ENCODE measurements around the gene THAP5. TPM values are rescaled to one million over a fixed set of nuclear protein-coding genes. Genes with fewer than 3 reads are reported as not detected.

The THAP5 gene
- polyA plus RNA-seq, 1 donor (not counting 4 experiments of a cell fraction or from before 2014, with no cell fraction given): 9.2 TPM

- Histone ChIP-seq H3K27ac (ENCODE audit: control insufficient read depth, insufficient read depth, low read length) (no peak overlapping the region), H3K9me1 (ENCODE audit: control insufficient read depth, extremely low read depth, insufficient read depth, low read length) (no peaks in the 10 kb centered on the region), H3K4me3 (ENCODE audit: control insufficient read depth in 2 of 3, extremely low read depth in 1 of 3, insufficient read depth in 2 of 3, low read depth in 1 of 3, low read length in 3 of 3) (no peak overlapping the region), H3K36me3 (ENCODE audit: control insufficient read depth in 2 of 2, extremely low read depth in 1 of 2, insufficient read depth in 2 of 2, low read length in 2 of 2) (no peaks in the 10 kb centered on the region), H2AFZ (ENCODE audit: control insufficient read depth, low read length) (no peak overlapping the region), H3K4me1 (ENCODE audit: control insufficient read depth, extremely low read depth, insufficient read depth, low read length) (no peaks in the 10 kb centered on the region), H4K20me1 (ENCODE audit: control insufficient read depth, extremely low read depth, insufficient read depth, low read length) (no peaks in the 10 kb centered on the region), H3K27me3 (ENCODE audit: control insufficient read depth, extremely low read depth, insufficient read depth, low read length) (no peaks in the 10 kb centered on the region), H3K9me3 (ENCODE audit: control insufficient read depth, low read depth, low read length) (no peaks in the 10 kb centered on the region), H3K79me2 (ENCODE audit: control insufficient read depth, insufficient read depth, low read length) (no peaks in the 10 kb centered on the region), H3K4me2 (ENCODE audit: control insufficient read depth, extremely low read depth, insufficient read depth, low read depth, low read length) (no peak overlapping the region), H3K9ac (ENCODE audit: control insufficient read depth, extremely low read depth, insufficient read depth, low read length) (no peak overlapping the region)
- DNase-seq (ENCODE audit: low read depth, low spot score) (no peak), FAIRE-seq (no peak)
- dilution Hi-C loops (cut with MboI; ENCODE audit: extremely low pct_ligation_motif_present, low sequenced_read_pairs): no loop called here
- TF ChIP-seq CTCF (optimal IDR thresholded peaks at IDR 0.05 in 1 of 3, IDR thresholded peaks at IDR 0.05 in 1 of 3, conservative IDR thresholded peaks at IDR 0.05 in 1 of 3; ENCODE audit: extremely low read depth in 1 of 3, insufficient read depth in 2 of 3, low read length in 3 of 3) (no peak), EZH2 (IDR thresholded peaks at IDR 0.05; ENCODE audit: low read length) (no peak)
Measured at GRCh38 chr7:108614896-108615295, 45.4 kb upstream of the THAP5 start.

DNA sequence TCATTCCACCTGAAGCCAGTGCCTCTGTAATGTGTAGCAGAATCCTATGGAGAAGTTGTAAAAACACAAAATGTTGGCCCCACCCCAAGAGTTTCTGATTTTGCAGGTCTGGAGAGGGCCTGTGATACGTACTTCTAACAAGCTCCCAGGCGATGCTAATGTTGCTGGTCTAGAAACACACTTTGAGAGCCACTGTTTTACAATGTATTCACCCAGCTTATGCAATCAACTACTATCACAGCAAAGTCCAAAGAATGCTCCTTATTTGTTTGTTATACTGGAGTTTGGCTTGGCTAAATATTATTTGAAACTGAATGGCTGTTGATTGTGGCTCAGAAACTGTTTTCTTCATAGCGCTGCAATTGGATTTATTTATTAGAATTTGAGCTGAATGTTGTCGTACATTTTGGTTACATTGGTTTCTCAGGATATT lies 44.5 kb upstream of the THAP5 start:
- Histone ChIP-seq H3K4me3 (ENCODE audit: control insufficient read depth in 2 of 3, extremely low read depth in 1 of 3, insufficient read depth in 2 of 3, low read depth in 1 of 3, low read length in 3 of 3) (no peak overlapping the region), H2AFZ (ENCODE audit: control insufficient read depth, low read length) (no peak overlapping the region), H3K4me1 (ENCODE audit: control insufficient read depth, extremely low read depth, insufficient read depth, low read length) (no peaks in the 10 kb centered on the region), H3K9me3 (ENCODE audit: control insufficient read depth, low read depth, low read length) (no peaks in the 10 kb centered on the region), H3K9me1 (ENCODE audit: control insufficient read depth, extremely low read depth, insufficient read depth, low read length) (no peaks in the 10 kb centered on the region), H3K79me2 (ENCODE audit: control insufficient read depth, insufficient read depth, low read length) (no peaks in the 10 kb centered on the region), H3K27me3 (ENCODE audit: control insufficient read depth, extremely low read depth, insufficient read depth, low read length) (no peaks in the 10 kb centered on the region), H3K36me3 (ENCODE audit: control insufficient read depth in 2 of 2, extremely low read depth in 1 of 2, insufficient read depth in 2 of 2, low read length in 2 of 2) (no peaks in the 10 kb centered on the region), H3K4me2 (ENCODE audit: control insufficient read depth, extremely low read depth, insufficient read depth, low read depth, low read length) (no peak overlapping the region), H3K27ac (ENCODE audit: control insufficient read depth, insufficient read depth, low read length) (no peak overlapping the region), H4K20me1 (ENCODE audit: control insufficient read depth, extremely low read depth, insufficient read depth, low read length) (no peaks in the 10 kb centered on the region), H3K9ac (ENCODE audit: control insufficient read depth, extremely low read depth, insufficient read depth, low read length) (no peak overlapping the region)
- no peak for DNase-seq (ENCODE audit: low read depth, low spot score)
- TF ChIP-seq EZH2 (IDR thresholded peaks at IDR 0.05; ENCODE audit: low read length): no peak
- no peak for TF ChIP-seq CTCF (optimal IDR thresholded peaks at IDR 0.05 in 1 of 3, IDR thresholded peaks at IDR 0.05 in 1 of 3, conservative IDR thresholded peaks at IDR 0.05 in 1 of 3; ENCODE audit: extremely low read depth in 1 of 3, insufficient read depth in 2 of 3, low read length in 3 of 3)
- dilution Hi-C loops (cut with MboI; ENCODE audit: extremely low pct_ligation_motif_present, low sequenced_read_pairs): no loop called here
- no peak for FAIRE-seq
